H1 (cell line): ENCODE results near the gene RNASE12. TPM values are rescaled to one million over a fixed set of nuclear protein-coding genes. Genes with fewer than 3 reads are reported as not detected.

Source experiments
- CTCF ChIA-PET: fragments of 300-600 bp; sonication (Branson Sonifier 250); formaldehyde crosslinking; loops from one replicate; lab custom pipeline; 2021; ENCODE audit not compliant: partially characterized antibody; lab: Charles Lee
- POLR2A ChIA-PET: fragments of 300-600 bp; sonication (Branson Sonifier 250); formaldehyde crosslinking; loops from one replicate; lab custom pipeline; 2021; ENCODE audit warnings: inconsistent platforms; ENCODE audit not compliant: partially characterized antibody; lab: Charles Lee
- DNase-seq, 2 experiments: peaks; one replicate each; pipeline versions ENCODE4 v3.0.0 to v3.0.0-alpha.2; 2010 to 2022; ENCODE audit warnings: low spot score in 2 of 2, low read depth in 1 of 2, mixed read lengths in 1 of 2
- FAIRE-seq: peaks from 2 replicates; lab custom pipeline; 2011; peaks lifted over from hg19 to GRCh38; lab: Jason Lieb, UNC
- H2AFZ ChIP-seq: 2 replicates; pipeline ENCODE4 v1.8.1; 2012; ENCODE audit warnings: low read length, inconsistent platforms
- H2AK5ac ChIP-seq: 2 replicates; pipeline ENCODE4 v1.6.1; 2013; ENCODE audit warnings: low read depth, low read length
- H2BK120ac ChIP-seq: replicated peaks from 2 replicates; pipeline ENCODE3; 2013; ENCODE audit warnings: low read depth, low read length, inconsistent platforms
- H2BK12ac ChIP-seq: 2 replicates; pipeline ENCODE4 v1.6.1; 2013; ENCODE audit warnings: low read depth, low read length
- H2BK15ac ChIP-seq: 2 replicates; pipeline ENCODE4 v1.6.1; 2013; ENCODE audit warnings: low read length
- H2BK20ac ChIP-seq: 2 replicates; pipeline ENCODE4 v1.6.1; 2013; ENCODE audit warnings: low read length
- H2BK5ac ChIP-seq: 2 replicates; pipeline ENCODE4 v1.6.1; 2013; ENCODE audit warnings: low read depth, low read length
- H3K14ac ChIP-seq: 2 replicates; pipeline ENCODE4 v1.6.1; 2013; ENCODE audit warnings: inconsistent platforms; ENCODE audit not compliant: insufficient read length
- H3K18ac ChIP-seq: 2 replicates; pipeline ENCODE4 v1.6.1; 2013; ENCODE audit warnings: low read length; ENCODE audit errors: extremely low read depth
- H3K23ac ChIP-seq: 2 replicates; pipeline ENCODE4 v1.6.1; 2013; ENCODE audit warnings: inconsistent platforms; ENCODE audit not compliant: insufficient read length
- H3K23me2 ChIP-seq: 2 replicates; pipeline ENCODE4 v1.6.1; 2013; ENCODE audit warnings: low read depth, low read length
- H3K27ac ChIP-seq: 2 replicates; pipeline ENCODE4 v1.6.1; 2011; ENCODE audit warnings: low read depth, low read length, inconsistent platforms
- H3K27me3 ChIP-seq, 4 experiments: replicated peaks in 1 of 4; 1 replicate in 1 of 4; 2 replicates in 3 of 4; pipeline versions ENCODE4 v1.6.1 to v1.8.1; 2011 to 2013; ENCODE audit warnings: low read length in 3 of 4, mild to moderate bottlenecking in 3 of 4, inconsistent platforms in 2 of 4, mixed read lengths in 2 of 4, moderate library complexity in 1 of 4; ENCODE audit not compliant: control insufficient read depth in 3 of 4, insufficient read depth in 3 of 4; ENCODE audit errors: extremely low read depth in 1 of 4
- H3K36me3 ChIP-seq, 4 experiments: 2 replicates each; pipeline versions ENCODE4 v1.6.1 to v1.8.1; 2011 to 2013; ENCODE audit warnings: mild to moderate bottlenecking in 4 of 4, low read length in 3 of 4, moderate library complexity in 2 of 4, control low read depth in 1 of 4, inconsistent platforms in 1 of 4; ENCODE audit not compliant: insufficient read depth in 4 of 4, control insufficient read depth in 2 of 4
- H3K4ac ChIP-seq: replicated peaks from 2 replicates; pipeline ENCODE3; 2013; ENCODE audit warnings: low read length, low read depth, mixed read lengths, inconsistent platforms; ENCODE audit not compliant: insufficient read length
- H3K4me1 ChIP-seq, 4 experiments: replicated peaks in 1 of 4; 1 replicate in 1 of 4; 2 replicates in 3 of 4; pipeline versions ENCODE4 v1.6.1 to v1.8.1; 2011 to 2013; ENCODE audit warnings: low read length in 3 of 4, inconsistent platforms in 2 of 4, mixed read lengths in 1 of 4; ENCODE audit not compliant: insufficient read depth in 4 of 4, control insufficient read depth in 3 of 4
- H3K4me2 ChIP-seq, 2 experiments: 2 replicates each; pipeline versions ENCODE4 v1.6.1 to v1.8.1; 2011 to 2013; ENCODE audit warnings: low read depth in 2 of 2, low read length in 2 of 2, control low read depth in 1 of 2, inconsistent platforms in 1 of 2, mild to moderate bottlenecking in 1 of 2; ENCODE audit not compliant: insufficient read depth in 1 of 2
- H3K4me3 ChIP-seq, 4 experiments: fragments of 200-600, 300-600 bp in 1 of 4; sonication (generic), shearing (Covaris generic), sonication (Bioruptor Twin) in 1 of 4; 2 replicates each; pipeline versions ENCODE4 v1.5.1 to v1.8.1; 2011 to 2016; ENCODE audit warnings: low read length in 4 of 4, low read depth in 3 of 4, control low read depth in 2 of 4, inconsistent platforms in 2 of 4, mild to moderate bottlenecking in 2 of 4, mixed read lengths in 1 of 4, moderate library complexity in 1 of 4; ENCODE audit not compliant: insufficient read depth in 2 of 4; ENCODE audit errors: extremely low read depth in 1 of 4
- H3K56ac ChIP-seq: replicated peaks from 2 replicates; pipeline ENCODE3; 2013; ENCODE audit warnings: low read depth, mild to moderate bottlenecking, mixed read lengths, low read length, inconsistent platforms; ENCODE audit not compliant: insufficient read length
- H3K79me1 ChIP-seq: 2 replicates; pipeline ENCODE4 v1.6.1; 2013; ENCODE audit warnings: low read depth, low read length, control low read depth
- H3K79me2 ChIP-seq, 2 experiments: 2 replicates each; pipeline versions ENCODE4 v1.6.1 to v1.8.1; 2012 to 2013; ENCODE audit warnings: low read length in 2 of 2, mild to moderate bottlenecking in 2 of 2, inconsistent platforms in 1 of 2; ENCODE audit not compliant: insufficient read depth in 2 of 2, control insufficient read depth in 1 of 2
- H3K9ac ChIP-seq, 4 experiments: replicated peaks in 1 of 4; 1 replicate in 1 of 4; 2 replicates in 3 of 4; pipeline versions ENCODE4 v1.6.1 to v1.8.1; 2011 to 2013; ENCODE audit warnings: low read depth in 3 of 4, low read length in 3 of 4, control low read depth in 2 of 4, mild to moderate bottlenecking in 2 of 4, moderate library complexity in 2 of 4, inconsistent platforms in 1 of 4; ENCODE audit errors: extremely low read depth in 1 of 4
- H3K9me3 ChIP-seq, 2 experiments: 2 replicates each; pipeline versions ENCODE4 v1.6.1 to v1.8.1; 2012 to 2013; ENCODE audit warnings: mild to moderate bottlenecking in 2 of 2, moderate library complexity in 2 of 2, control low read depth in 1 of 2, inconsistent platforms in 1 of 2, low read depth in 1 of 2, low read length in 1 of 2, mixed read lengths in 1 of 2; ENCODE audit not compliant: insufficient read depth in 2 of 2
- H4K20me1 ChIP-seq, 2 experiments: replicated peaks in 1 of 2; 2 replicates each; pipeline versions ENCODE3 to v1.8.1; 2011 to 2013; ENCODE audit warnings: inconsistent platforms in 2 of 2, low read length in 2 of 2, mild to moderate bottlenecking in 1 of 2; ENCODE audit not compliant: insufficient read depth in 2 of 2, control insufficient read depth in 1 of 2
- H4K5ac ChIP-seq: 2 replicates; pipeline ENCODE4 v1.6.1; 2013; ENCODE audit warnings: low read length, low read depth, mixed read lengths, inconsistent platforms; ENCODE audit not compliant: insufficient read length
- H4K8ac ChIP-seq: 2 replicates; pipeline ENCODE4 v1.8.0; 2013; ENCODE audit warnings: mild to moderate bottlenecking, moderate library complexity, low read length, inconsistent platforms; ENCODE audit not compliant: insufficient read depth; ENCODE audit errors: extremely low read depth
- H4K91ac ChIP-seq: replicated peaks from 2 replicates; pipeline ENCODE3; 2013; ENCODE audit warnings: low read length, mixed read lengths, inconsistent platforms; ENCODE audit not compliant: insufficient read length
- CREB1 ChIP-seq: IDR thresholded peaks from 2 replicates; pipeline ENCODE4 v1.6.1; 2012; ENCODE audit warnings: inconsistent platforms
- CTCF ChIP-seq, 3 experiments: IDR thresholded peaks; 1 replicate in 2 of 3; 2 replicates in 1 of 3; pipeline versions ENCODE4 v1.5.1 to v1.6.1; 2011; ENCODE audit warnings: low read length in 3 of 3, mild to moderate bottlenecking in 3 of 3, inconsistent platforms in 2 of 3, low read depth in 1 of 3, moderate library complexity in 1 of 3; ENCODE audit not compliant: insufficient read depth in 1 of 3; ENCODE audit errors: control extremely low read depth in 1 of 3
- EGR1 ChIP-seq: IDR thresholded peaks from 2 replicates; pipeline ENCODE4 v1.6.1; 2011; ENCODE audit warnings: low read depth, low read length, borderline replicate concordance
- KDM4A ChIP-seq: IDR thresholded peaks from one replicate; pipeline ENCODE4 v1.7.1; 2012; ENCODE audit warnings: low read depth, mild to moderate bottlenecking, moderate library complexity, low read length, inconsistent platforms; ENCODE audit not compliant: severe bottlenecking
- KDM5A ChIP-seq: fragments of 200-600 bp; IDR thresholded peaks from 2 replicates; pipeline ENCODE4 v1.7.1; 2012; ENCODE audit warnings: mild to moderate bottlenecking, low read length, inconsistent platforms, mixed read lengths
- RBBP5 ChIP-seq: IDR thresholded peaks from 2 replicates; pipeline ENCODE4 v1.7.1; 2012; ENCODE audit warnings: low read depth, mild to moderate bottlenecking, inconsistent platforms, low read length, moderate library complexity, borderline replicate concordance
- SAP30 ChIP-seq: fragments of 300-600 bp; sonication (generic); IDR thresholded peaks from 2 replicates; pipeline ENCODE4 v1.7.1; 2012; ENCODE audit warnings: low read length, moderate library complexity, mild to moderate bottlenecking, inconsistent platforms; ENCODE audit not compliant: insufficient read depth, insufficient replicate concordance
- SRF ChIP-seq: IDR thresholded peaks from 2 replicates; pipeline ENCODE4 v1.6.1; 2011; ENCODE audit warnings: mild to moderate bottlenecking, low read depth, low read length, moderate library complexity
- TEAD4 ChIP-seq: IDR thresholded peaks from 2 replicates; pipeline ENCODE4 v1.6.1; 2012; ENCODE audit warnings: low read depth, low read length, inconsistent platforms, mixed read lengths
- YY1 ChIP-seq: IDR thresholded peaks from 2 replicates; pipeline ENCODE4 v1.6.1; 2011; ENCODE audit warnings: low read depth, mild to moderate bottlenecking, low read length
- WGBS, 2 experiments: shearing (Covaris generic) in 1 of 2; methylation state at CpG; one replicate each; pipeline versions ENCODE4 v1.1.6 to v1.1.7; 2013 to 2015; ENCODE audit warnings: low lambda C conversion rate in 2 of 2, mixed read lengths in 2 of 2, inconsistent platforms in 1 of 2, low coverage in 1 of 2, missing lambda C conversion rate in 1 of 2; ENCODE audit not compliant: insufficient replicate concordance in 2 of 2, insufficient coverage in 1 of 2, insufficient read length in 1 of 2; ENCODE audit errors: extremely low coverage in 1 of 2, missing lambda C conversion rate in 1 of 2; 5-methylcytosine and 5-hydroxymethylcytosine counted together
- polyA plus RNA-seq, 7 experiments: library from polyadenylated mRNA; depleted of rRNA in 3 of 7; stranded (reverse) in 5 of 7; unstranded in 2 of 7; fragments of >200 nt in 5 of 7; fragments of 200-250 nt in 2 of 7; gene quantifications; 1 replicate in 5 of 7; 2 replicates in 1 of 7; 4 replicates in 1 of 7; pipeline versions ENCODE4 v1.2.1 to v1.2.3, GENCODE V29; 2011 to 2013; ENCODE audit warnings: missing spikeins in 2 of 7, mixed read lengths in 2 of 7
- total RNA-seq: library from RNA; stranded (reverse); fragmentation: NEBNext Ultra II Directional; extraction: Animal tissue kit (Norgen Biotek cat#: 25700); gene quantifications from 2 replicates; pipeline ENCODE4 v1.2.1, GENCODE V29; 2021

Gene RNASE12
- total and polyA plus RNA-seq, 2 of the 8 experiments (the other 6 are each of a cell fraction or from before 2014, with no cell fraction given), result not detected

GRCh38 chr14:20624495-20625070 is 33.4 kb upstream of the RNASE12 start:
- Histone ChIP-seq H3K4me1 (peaks cover 0 to 10% (median 1%) of the 10 kb centered on the region in 4 experiments; a peak in 2 of 7 replicates), H2BK12ac (no peak overlapping the region), H3K23me2 (peaks cover 25% of the 10 kb centered on the region), H3K14ac (no peak overlapping the region), H2BK20ac (no peak overlapping the region), H2BK5ac (0 out of 2 replicates have a peak overlapping the region, but pooled peaks have one; percentile 26), H3K4me3 (peak overlapping the region; percentile 64 to 99 (median 82)), H3K27me3 (peaks cover 0 to 24% (median 17%) of the 10 kb centered on the region in 4 experiments; a peak in 6 of 7 replicates), H3K27ac (no peak overlapping the region), H3K4me2 (peak overlapping the region; percentile 62 to 95), H2BK15ac (no peak overlapping the region), H2AK5ac (no peak overlapping the region), H4K8ac (no peak overlapping the region), H3K23ac (no peak overlapping the region), H4K91ac (no peak overlapping the region), H3K36me3 (no peaks in the 10 kb centered on the region), H3K9me3 (no peaks in the 10 kb centered on the region), H3K9ac (peak overlapping the region in 1 of 4 experiments; percentile 69; a peak in 1 of 7 replicates), H4K20me1 (no peaks in the 10 kb centered on the region), H2BK120ac (no peak overlapping the region), H3K4ac (no peak overlapping the region), H3K56ac (no peak overlapping the region), H3K18ac (0 out of 2 replicates have a peak overlapping the region, but pooled peaks have one; percentile 4), H3K79me2 (no peaks in the 10 kb centered on the region), H2AFZ (no peak overlapping the region), H4K5ac (no peak overlapping the region), H3K79me1 (no peaks in the 10 kb centered on the region)
- ChIA-PET CTCF (interaction anchor here (3.8 kb wide), 1 partner anchor 32 kb away, joined by 17 read pairs; no protein-coding TSS in a partner anchor), POLR2A (interaction anchor here (3.0 kb wide), 1 partner anchor 155 kb away, joined by 8 read pairs; the partner anchor contains the start of gene PNP)
- DNase-seq (peak in 1 of 2 experiments; percentile 74), FAIRE-seq (peak; percentile 42)
- WGBS, 2 experiments, result 2% methylated on average over 22 of the region's 22 CpGs; no CpG with 5 or more reads in 1 of the 2 experiments
- peak; percentile 30 for TF ChIP-seq SAP30
- TF ChIP-seq CREB1, result peak; percentile 60; the same call in 1 of the 2 replicates
- peak; percentile 79 for TF ChIP-seq TEAD4
- TF ChIP-seq CTCF (IDR thresholded peaks at IDR 0.05; ENCODE audit: control extremely low read depth in 1 of 3, insufficient read depth in 1 of 3, low read depth in 1 of 3, low read length in 3 of 3), result no peak
- TF ChIP-seq KDM4A, result peak; percentile 52
- peak; percentile 82 for TF ChIP-seq YY1
- no peak for TF ChIP-seq KDM5A
- TF ChIP-seq EGR1, result peak; percentile 65; the same call in 1 of the 2 replicates
- peak; percentile 94 for TF ChIP-seq RBBP5
- no peak for TF ChIP-seq SRF
